ENCODE data around the gene DISP2.

DISP2 gene

GRCh38 chr15:40365624-40366456 lies 7.8 kb downstream of the DISP2 start:
- DNase-seq: no peak

GRCh38 chr15:40366457-40367370 lies 8.7 kb downstream of the DISP2 start:
- no peak for DNase-seq

- DNase-seq: no peak
Observed at GRCh38 chr15:40367371-40367685, 9.3 kb downstream of the DISP2 start.

- DNase-seq: peak; percentile 79
Observed at GRCh38 chr15:40367686-40368611, 9.9 kb downstream of the DISP2 start.

GRCh38 chr15:40368719-40369473 lies 10.9 kb downstream of the DISP2 start:
- DNase-seq: no peak

DNA sequence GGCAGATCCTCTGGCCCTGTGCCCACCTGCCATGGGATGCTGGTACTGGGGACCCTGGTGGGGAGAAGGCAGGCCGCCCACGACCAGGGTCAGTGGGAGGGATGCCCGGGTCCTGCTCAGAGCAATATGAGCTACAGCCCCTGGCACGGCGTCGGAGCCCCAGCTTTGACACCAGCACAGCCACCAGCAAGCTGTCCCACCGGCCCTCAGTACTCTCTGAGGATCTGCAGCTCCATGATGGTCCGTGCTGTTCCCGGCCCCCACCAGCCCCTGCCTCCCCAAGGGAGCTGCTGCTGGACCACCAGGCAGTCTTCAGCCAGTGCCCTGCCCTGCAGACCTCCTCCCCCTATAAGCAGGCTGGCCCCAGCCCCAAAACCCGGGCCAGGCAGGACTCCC lies 11.5 kb downstream of the DISP2 start:
- no peak for DNase-seq

GRCh38 chr15:40369971-40370370 lies 12.0 kb downstream of the DISP2 start:
- no peak for DNase-seq

GRCh38 chr15:40372981-40373380 lies 15.0 kb downstream of the DISP2 start:
- no peak for DNase-seq

DNA sequence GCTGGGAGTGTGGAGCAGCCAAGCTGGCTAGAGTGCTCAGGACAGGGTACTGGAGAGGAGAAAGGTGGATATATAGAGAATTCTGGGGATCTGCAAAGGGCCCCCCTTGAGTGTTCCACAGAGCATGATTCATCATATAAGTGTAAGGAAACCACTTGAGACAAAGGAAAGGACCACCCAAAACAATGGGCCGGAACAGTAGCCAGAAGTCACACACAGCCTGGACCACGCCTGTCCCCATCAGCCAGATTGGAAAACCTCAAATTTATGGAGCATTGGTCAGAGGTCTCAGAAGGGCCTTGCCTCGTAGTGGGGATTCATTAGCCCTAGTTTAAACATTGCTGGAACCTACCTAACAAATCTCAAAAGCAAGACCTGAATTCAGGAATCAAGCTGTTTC lies 19.6 kb downstream of the DISP2 start:
- no peak for DNase-seq

GRCh38 chr15:40379374-40379773 lies 21.4 kb downstream of the DISP2 start:
- no peak for DNase-seq

DNA sequence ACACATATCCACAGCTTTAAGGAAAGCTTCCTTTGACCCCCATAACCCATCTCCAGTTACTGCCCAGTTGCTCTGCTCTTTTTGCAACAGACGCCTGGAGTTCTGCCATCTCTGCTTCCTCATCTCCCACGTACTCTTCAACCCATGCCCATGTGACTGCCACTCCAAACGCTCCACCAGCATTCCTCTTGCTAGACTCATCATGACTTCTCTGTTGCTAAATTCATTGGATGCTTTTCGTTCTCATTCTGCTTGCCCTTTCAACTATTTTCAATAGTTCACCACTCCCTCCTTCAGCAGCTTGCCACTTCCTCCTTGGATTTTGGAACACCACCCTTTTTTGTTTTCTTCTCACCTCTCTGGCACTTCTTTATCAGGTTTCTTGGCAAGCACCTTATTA lies 21.8 kb downstream of the DISP2 start:
- peak; percentile 68 for DNase-seq

DNA sequence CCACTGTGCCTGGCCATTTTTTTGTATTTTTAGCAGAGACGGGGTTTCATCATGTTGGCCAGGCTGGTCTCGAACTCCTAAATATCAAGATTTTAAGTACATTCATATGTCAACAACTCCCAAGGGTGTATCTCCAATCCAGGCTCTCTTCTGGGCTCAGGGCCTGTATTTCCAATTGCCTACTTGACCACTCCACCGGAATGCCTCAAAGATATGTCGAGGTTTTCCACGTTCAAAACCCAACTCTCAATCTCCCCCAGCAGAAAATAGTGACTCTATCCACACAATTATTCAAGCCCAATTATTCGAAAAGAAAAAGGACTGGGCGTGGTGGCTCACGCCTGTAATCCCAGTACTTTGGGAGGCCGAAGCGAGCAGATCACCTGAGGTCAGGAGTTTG lies 22.6 kb downstream of the DISP2 start:
- DNase-seq: no peak

GRCh38 chr15:40381818-40382529 lies 24.0 kb downstream of the DISP2 start:
- no peak for DNase-seq

GRCh38 chr15:40382580-40383456 lies 24.8 kb downstream of the DISP2 start, which contains the start of gene KNSTRN:
KNSTRN (plus strand) TSS chr15:40382721; CDS start chr15:40382836, 115 bp downstream.
- peak; percentile 90 for DNase-seq

- no peak for DNase-seq
Observed at GRCh38 chr15:40386480-40386879, 28.5 kb downstream of the DISP2 start.

- DNase-seq: no peak
Observed at GRCh38 chr15:40388941-40389823, 31.2 kb downstream of the DISP2 start.

GRCh38 chr15:40389824-40390595 lies 32.0 kb downstream of the DISP2 start:
- no peak for DNase-seq
